ENCODE results near the gene GSN. TPM values are rescaled to one million over a fixed set of nuclear protein-coding genes. Genes with fewer than 3 reads are reported as not detected.

Gene GSN
- total and polyA plus RNA-seq, 2 donors (not counting 1 experiment from before 2014, with no cell fraction given): 38.4 to 45.4 TPM

- Histone ChIP-seq H3K4me1 (ENCODE audit: control insufficient read depth in 2 of 2, insufficient read depth in 2 of 2, low read length in 2 of 2) (peaks cover 3 to 17% of the 10 kb centered on the region in 2 donors), H3K79me2 (ENCODE audit: control insufficient read depth, insufficient read depth, low read length) (peaks cover 6% of the 10 kb centered on the region), H3K9ac (ENCODE audit: low read length) (no peak overlapping the region), H4K20me1 (ENCODE audit: control insufficient read depth, insufficient read depth, low read length, poor library complexity, severe bottlenecking) (no peaks in the 10 kb centered on the region), H3K9me3 (ENCODE audit: control extremely low read depth in 1 of 3, control insufficient read depth in 2 of 3, insufficient read depth in 1 of 3, low read length in 2 of 3) (no peaks in the 10 kb centered on the region), H3K27me3 (replicated peaks in 1 of 4; ENCODE audit: control extremely low read depth in 1 of 4, control insufficient read depth in 3 of 4, insufficient read depth in 4 of 4, low read length in 3 of 4) (no peaks in the 10 kb centered on the region), H3K36me3 (replicated peaks in 1 of 2; ENCODE audit: control extremely low read depth in 1 of 2, control insufficient read depth in 1 of 2, extremely low read depth in 1 of 2, insufficient read depth in 2 of 2, low read length in 1 of 2) (peaks cover 0 to 12% of the 10 kb centered on the region in 2 experiments), H3K4me3 (ENCODE audit: control extremely low read depth in 1 of 5, extremely low read depth in 1 of 5, insufficient read depth in 1 of 5, low read depth in 2 of 5, low read length in 4 of 5) (no peak overlapping the region), H3K4me2 (replicated peaks; ENCODE audit: low read depth, low read length, poor library complexity, severe bottlenecking) (no peak overlapping the region), H2AFZ (ENCODE audit: insufficient read depth, low read depth, low read length, poor library complexity, severe bottlenecking) (no peak overlapping the region), H3K27ac (ENCODE audit: low read length in 2 of 2) (no peak overlapping the region)
- Mint-ChIP-seq H3K4me1 (peaks cover 14% of the 10 kb centered on the region), H3K27ac (no peak overlapping the region), H3K4me3 (no peak overlapping the region), H3K27me3 (no peaks in the 10 kb centered on the region), H3K9me3 (ENCODE audit: insufficient read depth) (no peaks in the 10 kb centered on the region)
- ChIA-PET CTCF (interaction anchor here (0.7 to 2.4 kb wide), 18 partner anchors 9 to 296 kb away, joined by 3 to 35 read pairs (median 4); partner anchors contain the start of gene GSN), POLR2A (interaction anchor here (0.7 to 1.5 kb wide), 2 partner anchors 9 to 72 kb away, joined by 4 to 7 read pairs; partner anchors contain the start of gene GSN)
- intact Hi-C loops (cut with micrococcal nuclease): loop anchor here (2.0 kb wide), 2 partner anchors 65 to 123 kb away; no protein-coding TSS in a partner anchor
- DNase-seq (no peak), ATAC-seq (ENCODE audit: low read depth) (no peak)
- WGBS (ENCODE audit: insufficient coverage): 90% methylated on average over 1 of the region's 4 CpGs
- TF ChIP-seq EZH2 (IDR thresholded peaks at IDR 0.05; ENCODE audit: borderline replicate concordance, insufficient read depth, low read depth, low read length, poor library complexity, severe bottlenecking): no peak
- TF ChIP-seq CTCF (IDR thresholded peaks at IDR 0.05): no peak
Measured at GRCh38 chr9:121277518-121278295, 9.7 kb downstream of the GSN start.
